Inflammatory macrophage (primary cell): ENCODE measurements around the gene SLF1.
"Not testable (repeated sequence)": the region's sequence is repeated elsewhere in the genome, so short reads cannot be mapped to it uniquely, and the experiment has no call there.

Experiments used
- DNase-seq, 2 donors: peaks; one replicate each; pipeline ENCODE4 v3.0.0-alpha.2; 2020 to 2022
- total RNA-seq, 18 experiments: gene quantifications; one replicate each; lab custom pipeline; 2026; ENCODE audit warnings: mixed read lengths in 6 of 18, inconsistent platforms in 2 of 18; lab: John Stamatoyannopoulos, UW

The SLF1 gene
- total RNA-seq, result 3.6 to 30.2 (median 16.0) reads per million in 18 experiments

DNA sequence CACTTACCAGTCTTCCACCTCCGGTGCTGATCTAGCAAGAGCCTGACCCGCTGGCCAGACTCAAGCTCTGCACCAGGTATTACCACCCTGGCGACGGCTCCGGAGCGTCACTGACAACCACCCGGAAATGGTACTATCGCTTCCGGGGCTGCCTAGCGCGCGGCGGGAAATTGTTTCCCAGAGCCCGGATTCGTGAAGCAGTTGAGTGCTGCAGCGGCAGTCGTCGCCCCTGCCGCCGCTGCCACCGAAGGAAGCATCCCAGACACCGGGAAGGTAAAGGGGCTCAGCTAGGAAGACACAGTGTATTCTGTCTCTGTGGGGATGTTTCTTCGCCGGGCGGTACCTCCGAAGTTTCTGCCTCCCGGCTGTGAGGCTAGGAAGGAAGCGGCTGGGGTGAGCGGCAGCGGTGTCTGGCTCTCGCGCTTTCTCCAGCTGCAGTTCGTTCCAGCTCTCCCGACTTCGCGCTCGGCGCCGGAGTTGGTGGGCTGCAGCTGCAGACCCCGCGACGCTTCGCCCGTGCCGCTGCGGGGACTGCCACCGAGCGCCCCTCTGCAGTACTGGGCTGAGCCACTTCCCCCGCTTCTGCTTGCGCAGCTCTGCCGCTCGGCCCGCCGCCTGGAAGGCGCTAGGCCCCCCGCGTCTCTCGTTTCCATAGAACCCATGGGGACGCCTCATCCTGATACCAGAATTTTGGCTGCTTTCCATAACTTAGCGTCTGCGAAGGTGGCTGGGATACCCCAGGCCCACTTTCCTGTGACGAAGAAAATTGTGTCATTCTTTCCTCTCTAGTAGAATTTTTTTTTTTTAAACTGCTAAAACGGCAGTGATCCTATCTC, at the start of gene SLF1, which contains the start of gene KIAA0825:
Gene SLF1, plus strand, starts transcription at position 177 of the 836 bp plus-strand sequence. CDS start 10,142 bp downstream, outside the sequence.
Gene KIAA0825, minus strand, starts transcription at position 112 of the 836 bp plus-strand sequence. CDS start 81,478 bp downstream, outside the sequence.
- peak; percentile 82 to 89 for DNase-seq

- DNase-seq, result no peak
Measured at GRCh38 chr5:94571415-94571814, 47.1 kb upstream of the SLF1 start.

GRCh38 chr5:94573349-94573748, 45.1 kb upstream of the SLF1 start:
- DNase-seq, result not testable (repeated sequence)

DNA sequence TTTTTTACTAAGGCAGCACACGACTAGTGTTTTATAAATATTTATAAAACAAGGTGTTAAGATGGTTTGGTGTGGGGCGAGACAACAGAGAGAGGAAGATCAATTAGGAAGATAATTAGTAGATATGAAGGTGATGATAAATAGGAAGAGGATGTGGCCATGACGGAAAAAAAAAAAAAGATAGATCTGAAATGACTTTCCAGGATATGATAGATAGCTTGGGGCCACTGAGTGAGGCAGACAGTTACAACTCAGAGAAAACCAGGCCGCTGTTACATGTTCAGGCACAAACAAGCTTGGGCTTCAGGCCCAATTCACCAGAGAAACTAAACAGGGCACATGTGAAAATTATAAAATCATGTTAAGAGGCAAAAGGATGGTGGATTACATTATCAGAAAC, 43.3 kb upstream of the SLF1 start:
- DNase-seq, result no peak

- no peak for DNase-seq
Measured at GRCh38 chr5:94577466-94578245, 40.8 kb upstream of the SLF1 start.

GRCh38 chr5:94595281-94595840, 23.1 kb upstream of the SLF1 start:
- DNase-seq, result peak; percentile 69 to 80

- no peak for DNase-seq
Measured at GRCh38 chr5:94613583-94613982, 4.9 kb upstream of the SLF1 start.

DNA sequence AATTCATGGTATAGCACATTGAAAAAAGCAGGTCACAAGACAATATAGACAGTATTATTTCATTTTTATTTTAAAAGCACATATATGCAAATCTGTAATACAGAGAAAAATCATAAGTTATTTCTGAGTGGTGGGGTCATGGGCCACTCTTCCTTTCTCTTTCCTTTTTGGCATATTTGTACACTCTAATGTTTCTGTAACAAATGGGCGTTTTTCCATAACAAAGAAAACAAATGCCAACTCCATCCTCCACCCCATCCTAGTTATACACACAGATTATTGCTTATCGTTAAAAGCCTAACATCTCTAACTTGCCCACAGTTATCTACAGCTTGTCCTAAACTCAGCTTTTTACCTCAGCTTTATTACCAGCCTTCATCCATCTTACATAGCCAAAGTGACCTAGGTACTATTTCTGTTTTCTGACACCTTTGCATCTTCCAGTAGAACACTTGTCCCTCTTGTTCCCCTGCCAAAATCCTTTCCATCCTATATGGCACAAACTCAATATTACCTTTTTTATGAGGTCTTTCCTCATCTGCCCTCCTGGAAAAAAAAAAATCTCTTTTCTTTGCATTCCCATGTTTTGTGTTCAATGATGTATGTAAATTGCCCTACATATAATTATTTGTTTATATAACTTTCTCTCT, 4.2 kb upstream of the SLF1 start:
- no peak for DNase-seq

DNA sequence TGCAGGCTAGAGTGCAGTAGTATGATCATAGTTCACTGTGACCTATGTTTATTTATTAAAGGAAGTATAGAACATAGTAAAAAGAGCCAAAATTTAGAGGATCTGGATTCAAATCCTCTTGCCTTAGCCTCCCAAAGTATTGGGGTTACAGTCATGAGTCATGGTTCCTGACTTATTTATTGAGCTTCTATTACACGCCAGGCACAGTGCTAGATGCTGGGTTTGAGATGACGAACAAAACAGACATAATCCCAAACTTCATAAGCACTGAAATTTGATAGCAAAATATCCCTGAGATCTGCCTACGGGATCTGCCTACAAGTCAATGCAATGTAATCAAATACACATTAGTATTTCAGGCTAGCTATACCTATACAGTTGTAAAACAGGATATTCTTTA, 2.6 kb upstream of the SLF1 start:
- DNase-seq, result no peak

DNA sequence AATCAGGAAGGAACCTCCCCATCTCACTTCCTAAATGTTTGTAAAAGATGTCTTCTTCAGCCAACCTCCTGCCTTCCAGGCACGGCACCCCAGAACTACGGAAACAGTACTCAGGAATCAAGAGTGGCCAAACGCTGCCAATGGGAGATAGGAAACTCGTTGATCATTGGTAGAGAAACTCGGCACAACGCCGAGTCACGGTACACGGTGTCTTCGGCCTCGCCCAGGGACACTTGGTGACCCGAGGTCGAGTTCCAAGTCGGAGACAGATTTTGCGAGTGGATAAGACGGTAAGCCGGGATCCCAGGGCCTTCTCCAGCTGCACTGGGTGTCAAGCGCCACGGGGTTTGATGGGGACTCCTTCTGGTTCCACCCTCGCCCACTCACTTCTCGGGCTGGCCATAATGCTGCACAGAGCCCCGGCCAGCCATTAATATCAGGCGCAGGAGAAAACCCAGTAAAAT, 408 bp upstream of the SLF1 start:
- peak; percentile 77 to 84 for DNase-seq

- DNase-seq, result no peak
Measured at GRCh38 chr5:94620256-94620655, 1.8 kb downstream of the SLF1 start.

- DNase-seq, result no peak
Measured at GRCh38 chr5:94621763-94622162, 3.3 kb downstream of the SLF1 start.

DNA sequence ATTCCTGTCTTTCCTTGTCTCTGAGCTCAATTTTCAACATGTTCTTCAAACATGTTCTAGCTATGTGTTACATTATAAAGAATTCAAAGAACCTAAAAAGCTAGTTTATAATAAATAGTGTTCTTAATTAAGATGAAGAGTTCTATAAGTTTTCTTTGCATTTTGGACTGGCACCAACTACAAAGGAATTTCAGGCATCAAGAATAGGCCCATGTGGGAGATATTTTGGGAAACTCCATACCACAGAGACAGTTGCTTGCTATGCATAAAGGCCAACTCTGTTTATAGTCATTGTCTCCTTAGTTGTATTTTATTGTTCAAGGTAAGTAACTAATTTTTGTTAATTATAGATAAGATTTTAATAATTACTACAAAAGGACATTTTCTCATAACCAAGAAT, 4.5 kb downstream of the SLF1 start:
- DNase-seq, result no peak

DNA sequence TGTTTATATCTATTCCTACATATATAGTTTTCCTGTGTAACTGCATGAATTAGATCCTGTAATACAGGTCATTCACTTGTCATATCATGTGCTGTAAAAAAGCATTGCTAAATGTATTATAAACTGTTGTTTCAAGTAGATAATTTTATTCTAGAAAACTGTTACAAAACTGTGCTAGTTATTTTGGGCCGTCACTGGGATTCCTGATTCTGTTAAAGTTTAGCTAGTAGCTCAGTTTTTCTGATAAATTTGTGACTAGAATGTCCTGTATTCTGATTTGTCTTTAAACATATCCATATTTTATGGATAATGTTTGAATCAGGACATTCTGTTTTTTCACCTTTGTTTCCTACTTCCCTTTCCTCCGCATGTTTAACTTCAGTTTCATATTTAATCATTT, 5.4 kb downstream of the SLF1 start:
- no peak for DNase-seq

DNA sequence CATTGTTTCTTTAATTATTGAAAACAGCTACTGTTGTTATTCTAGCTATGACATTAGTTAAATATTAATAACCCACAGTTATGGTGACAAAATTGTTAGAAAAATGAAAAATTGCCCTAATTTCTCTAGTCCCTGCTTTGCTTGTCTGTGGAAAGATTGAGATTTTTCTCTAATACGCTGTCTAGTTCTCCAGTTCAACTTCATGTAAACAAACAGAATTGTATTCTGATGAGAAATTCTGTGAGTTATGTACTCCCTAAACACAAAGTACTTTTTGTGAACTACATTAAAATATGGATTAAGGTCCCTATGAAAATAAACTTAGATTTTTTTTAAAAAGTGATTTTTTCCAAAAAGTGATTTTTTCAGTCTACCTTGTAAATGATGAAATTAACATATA, 8.7 kb downstream of the SLF1 start:
- no peak for DNase-seq

DNA sequence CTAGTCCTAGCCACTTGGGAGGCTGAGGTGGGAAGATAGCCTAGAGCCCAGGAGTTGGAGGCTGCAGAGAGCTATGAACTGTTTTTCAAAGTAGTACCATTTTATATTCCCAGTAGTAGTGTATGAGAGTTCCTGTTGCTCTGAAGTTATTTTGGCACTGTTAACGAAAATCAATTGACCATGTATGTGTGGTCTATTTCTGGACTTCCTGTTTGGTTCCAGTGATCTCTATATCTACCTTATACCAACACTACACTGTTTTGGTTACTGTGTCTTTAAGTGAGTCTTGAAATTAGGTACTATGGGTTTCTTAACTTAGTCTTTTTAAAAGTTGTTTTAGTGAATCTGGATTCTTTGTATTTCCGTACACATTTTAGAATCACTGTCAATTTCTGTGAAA, 13.6 kb downstream of the SLF1 start:
- no peak for DNase-seq

- DNase-seq, result no peak
Measured at GRCh38 chr5:94640176-94640575, 21.7 kb downstream of the SLF1 start.

GRCh38 chr5:94645053-94645452, 26.6 kb downstream of the SLF1 start:
- no peak for DNase-seq

DNA sequence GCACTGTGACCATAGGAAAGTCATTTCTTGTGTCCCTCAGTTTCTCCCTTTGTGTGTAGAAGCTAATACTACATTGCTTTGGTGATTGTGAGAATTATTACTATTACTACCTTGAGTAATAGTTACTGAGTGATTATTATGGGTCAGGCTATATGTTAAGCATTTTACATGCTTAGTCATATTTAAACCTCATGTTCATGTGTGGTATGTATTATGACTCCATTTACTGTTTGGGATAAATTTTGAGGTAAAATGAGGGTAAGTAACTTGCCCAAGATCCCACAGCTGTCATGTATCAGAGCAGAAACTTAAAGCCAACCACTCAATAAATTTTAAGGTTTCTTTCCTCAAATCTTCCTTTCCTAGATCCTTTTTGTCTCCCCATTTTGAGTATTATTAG, 28.3 kb downstream of the SLF1 start:
- DNase-seq, result no peak

DNA sequence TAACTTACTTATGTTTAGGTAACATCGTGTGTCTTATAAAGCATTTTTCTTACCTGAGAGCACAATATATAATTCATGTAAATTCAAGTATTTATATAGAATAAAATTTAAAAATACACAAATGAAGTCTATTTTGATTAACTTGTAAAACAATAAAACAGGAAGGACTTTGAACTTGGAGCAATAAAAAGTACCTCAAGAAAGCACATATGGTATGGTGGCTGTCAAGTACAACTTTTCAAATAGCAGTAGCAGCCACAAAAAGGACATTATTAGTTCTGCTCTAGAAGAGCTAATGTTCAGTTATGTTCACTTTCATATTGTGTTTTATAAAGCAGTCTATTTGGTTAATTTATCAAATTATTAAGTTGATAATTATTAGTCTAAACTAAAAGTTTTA, 31.4 kb downstream of the SLF1 start:
- no peak for DNase-seq

GRCh38 chr5:94658272-94658671, 39.8 kb downstream of the SLF1 start:
- no peak for DNase-seq

DNA sequence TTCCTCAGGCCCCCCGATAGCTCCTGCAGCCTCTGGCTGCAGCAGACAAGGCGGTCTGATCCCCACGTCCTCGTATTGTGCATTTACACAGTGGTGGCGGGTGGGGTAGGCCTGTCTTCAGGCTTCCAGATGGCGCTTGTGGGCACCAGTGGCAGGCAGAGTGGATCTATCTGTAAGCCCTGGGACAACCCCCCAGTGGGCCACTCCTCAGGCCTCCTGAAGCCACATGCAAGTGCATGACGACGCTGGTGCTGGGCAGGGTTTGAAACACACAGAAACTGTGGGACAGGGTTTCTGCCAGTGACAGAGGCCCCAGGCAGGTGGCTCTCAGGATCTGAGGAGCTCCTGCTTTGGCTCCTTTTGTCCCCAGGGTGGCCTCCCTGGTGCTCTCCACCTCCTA, 42.0 kb downstream of the SLF1 start:
- no peak for DNase-seq

GRCh38 chr5:94661086-94661485, 42.6 kb downstream of the SLF1 start:
- no peak for DNase-seq
